CD4-positive, alpha-beta T cell treated with Interleukin-2 at 100 ng/mL for 4 hours (primary cell): ENCODE results near the gene RTF2.

Experiments
- DNase-seq: peaks from one replicate; pipeline ENCODE4 v3.0.0-alpha.2; 2020; ENCODE audit warnings: low spot score

Gene RTF2

DNA sequence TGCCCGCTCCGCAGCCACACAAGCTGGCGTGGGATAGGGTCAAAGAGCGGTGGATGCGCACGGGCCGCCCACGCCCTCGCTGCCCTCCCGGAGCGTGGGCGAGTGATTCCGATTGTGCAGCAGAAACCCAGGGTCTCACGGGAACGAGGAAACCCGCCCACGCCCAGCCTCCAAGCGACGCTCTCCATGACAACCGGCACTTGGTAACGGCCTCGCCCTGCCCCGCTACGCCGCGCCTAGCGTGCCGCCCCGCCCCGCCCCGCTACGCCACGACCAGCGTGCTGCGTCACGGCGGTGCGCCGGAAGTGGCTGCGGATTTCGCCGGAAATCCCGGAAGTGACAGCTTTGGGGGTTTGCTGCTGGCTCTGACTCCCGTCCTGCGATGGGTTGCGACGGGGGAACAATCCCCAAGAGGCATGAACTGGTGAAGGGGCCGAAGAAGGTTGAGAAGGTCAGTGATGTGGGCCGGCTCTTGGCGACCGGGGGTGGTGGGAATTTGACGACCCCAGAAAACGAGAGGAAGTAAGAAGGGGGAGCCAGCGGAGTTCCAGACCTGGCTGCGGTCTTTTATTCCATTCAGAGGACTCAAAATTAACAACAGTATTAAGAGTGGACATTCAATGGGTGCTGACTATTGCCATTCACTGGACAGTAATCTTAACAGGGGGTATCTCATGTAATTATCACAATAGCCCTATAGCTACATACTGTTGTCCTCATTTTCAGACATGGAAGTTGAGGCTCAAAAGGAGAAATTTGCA, at the start of gene RTF2:
TSS of gene RTF2 (plus strand) at position 312 of the 761 bp plus-strand sequence. CDS start at position 383, 71 bp downstream.
- peak; percentile 95 for DNase-seq

- DNase-seq: no peak
Measured at GRCh38 chr20:56420028-56420427, 48.4 kb upstream of the RTF2 start.

DNA sequence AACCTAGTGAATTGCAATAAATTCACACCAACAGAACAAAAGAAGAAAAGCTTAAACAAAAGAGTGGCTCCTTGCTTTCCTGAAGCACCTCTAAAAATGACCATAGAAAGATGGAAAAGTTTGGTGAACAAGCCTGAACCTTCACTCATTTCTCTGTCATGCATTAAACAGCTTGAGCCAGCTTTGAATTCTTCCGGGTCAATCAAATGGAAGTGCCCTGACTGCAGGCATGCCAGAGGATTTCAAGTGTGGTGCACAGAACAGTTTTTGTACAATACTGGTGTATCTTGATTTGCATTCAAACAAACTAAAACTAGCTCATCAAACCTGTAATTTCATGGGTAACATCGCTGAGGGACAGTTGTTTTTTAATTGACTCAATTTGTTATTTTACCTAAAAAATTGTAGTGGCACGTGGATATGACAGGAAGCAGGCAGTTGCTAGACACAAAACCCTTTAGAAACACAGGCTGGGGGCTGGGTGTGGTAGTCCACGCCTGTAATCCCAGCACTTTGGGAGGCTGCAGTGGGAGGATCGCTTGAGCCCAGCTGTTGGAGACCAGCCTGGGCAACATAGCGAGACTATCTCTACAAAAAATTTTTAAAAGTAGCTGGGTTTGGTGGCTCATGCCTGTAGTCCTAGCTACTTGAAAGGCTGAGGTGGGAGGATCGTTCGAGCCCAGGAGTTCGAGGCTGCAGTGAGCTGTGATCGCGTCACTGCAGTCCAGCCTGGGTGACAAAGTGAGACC, 47.3 kb upstream of the RTF2 start:
- DNase-seq: no peak

DNA sequence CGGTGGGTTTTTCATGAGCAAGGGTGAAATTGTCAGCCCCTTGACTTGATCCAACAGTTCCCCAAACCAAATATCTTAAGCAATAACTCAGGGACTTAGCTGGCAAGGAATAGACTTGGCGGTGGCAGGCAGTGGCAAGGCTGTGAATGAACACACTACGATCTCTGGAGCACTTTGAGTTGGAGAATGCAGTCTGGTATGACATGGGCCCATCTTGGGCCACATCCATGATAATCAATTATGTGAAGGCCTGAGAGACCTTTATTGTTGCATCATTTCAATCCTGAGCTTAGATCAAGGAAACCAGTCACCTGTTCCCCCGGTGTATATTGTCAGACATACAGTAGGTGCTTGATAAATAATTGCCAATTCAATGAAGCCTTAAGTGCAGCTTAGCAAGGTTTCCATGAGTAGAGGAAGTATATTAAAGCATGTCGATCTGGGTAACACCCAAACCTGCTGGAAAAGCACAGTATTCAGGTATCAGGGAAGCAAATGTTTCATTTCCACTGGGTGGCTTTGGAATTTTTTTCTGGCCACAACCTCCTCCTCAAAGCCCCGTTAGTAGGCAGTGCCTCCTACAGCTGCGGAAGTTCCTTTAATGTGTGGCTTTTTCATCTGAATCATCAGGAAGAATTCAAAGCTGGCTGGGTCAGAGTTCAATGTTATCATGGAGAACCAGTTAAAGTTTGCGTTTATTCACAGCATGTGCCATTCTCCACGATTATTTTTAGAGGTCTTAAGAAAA, 46.2 kb upstream of the RTF2 start:
- DNase-seq: peak; percentile 32

DNA sequence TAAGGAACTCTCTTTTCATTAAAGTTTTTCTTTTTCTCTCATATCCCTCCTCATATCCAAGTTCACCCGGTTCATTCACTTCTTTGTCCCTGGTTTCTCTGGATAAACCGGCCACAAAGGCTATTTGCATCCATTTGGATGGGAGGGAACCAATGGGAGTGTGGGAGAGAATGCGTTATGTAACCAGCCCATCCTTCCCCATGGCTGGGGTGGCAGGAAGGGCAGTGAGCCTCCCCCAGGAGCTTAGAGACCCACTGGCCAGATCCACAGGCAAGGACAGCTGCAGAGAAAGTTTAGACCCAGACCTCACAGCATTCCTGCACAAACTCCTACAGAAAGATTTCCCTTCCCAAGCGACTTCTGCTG, 45.6 kb upstream of the RTF2 start:
- no peak for DNase-seq

DNA sequence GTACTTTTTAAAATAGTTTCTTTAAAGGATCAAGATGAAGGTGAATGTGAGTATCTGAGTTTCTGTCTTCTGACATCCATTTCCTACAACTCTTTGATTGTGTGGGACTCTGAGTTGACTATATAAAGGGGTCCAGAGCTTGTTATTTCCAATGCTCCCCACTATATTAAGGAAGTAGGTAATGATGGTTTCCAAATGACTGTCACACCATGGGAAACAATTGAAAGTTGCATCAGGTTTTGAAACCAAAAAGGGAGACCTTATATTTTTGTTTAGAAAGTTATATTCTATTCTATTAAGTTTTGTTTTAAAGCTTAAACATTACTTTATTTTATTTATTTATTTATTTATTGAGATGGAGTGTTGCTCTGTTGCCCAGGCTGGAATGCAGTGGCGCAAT, 45.2 kb upstream of the RTF2 start:
- no peak for DNase-seq

GRCh38 chr20:56423886-56424285, 44.5 kb upstream of the RTF2 start:
- DNase-seq: no peak

GRCh38 chr20:56424931-56425330, 43.5 kb upstream of the RTF2 start:
- DNase-seq: no peak

GRCh38 chr20:56426026-56426425, 42.4 kb upstream of the RTF2 start:
- DNase-seq: no peak

- no peak for DNase-seq
Measured at GRCh38 chr20:56426926-56427325, 41.5 kb upstream of the RTF2 start.

- no peak for DNase-seq
Measured at GRCh38 chr20:56427797-56428196, 40.6 kb upstream of the RTF2 start.

GRCh38 chr20:56428410-56428809, 40.0 kb upstream of the RTF2 start:
- DNase-seq: no peak

- DNase-seq: no peak
Measured at GRCh38 chr20:56428881-56429280, 39.5 kb upstream of the RTF2 start.

GRCh38 chr20:56429502-56429901, 38.9 kb upstream of the RTF2 start:
- no peak for DNase-seq

DNA sequence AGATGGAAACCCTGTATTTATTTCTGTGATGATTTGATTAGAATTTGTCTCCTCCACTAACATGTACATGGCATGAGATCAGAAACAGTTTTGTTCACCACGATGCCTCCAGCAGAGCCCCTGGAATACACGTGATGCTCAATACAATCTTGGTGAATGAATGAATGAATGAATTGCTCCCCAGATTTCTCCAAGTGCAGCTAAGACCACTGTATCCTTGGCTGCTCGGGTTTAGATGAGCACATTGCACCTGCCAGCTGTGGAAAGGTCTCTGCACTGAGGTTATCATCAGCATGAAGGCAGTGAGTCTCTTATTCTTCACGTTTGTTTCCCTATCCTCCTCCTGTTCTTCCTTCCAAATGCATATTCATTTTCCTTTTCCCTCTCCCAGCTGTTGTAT, 38.5 kb upstream of the RTF2 start:
- no peak for DNase-seq

GRCh38 chr20:56430461-56430860, 38.0 kb upstream of the RTF2 start:
- no peak for DNase-seq

DNA sequence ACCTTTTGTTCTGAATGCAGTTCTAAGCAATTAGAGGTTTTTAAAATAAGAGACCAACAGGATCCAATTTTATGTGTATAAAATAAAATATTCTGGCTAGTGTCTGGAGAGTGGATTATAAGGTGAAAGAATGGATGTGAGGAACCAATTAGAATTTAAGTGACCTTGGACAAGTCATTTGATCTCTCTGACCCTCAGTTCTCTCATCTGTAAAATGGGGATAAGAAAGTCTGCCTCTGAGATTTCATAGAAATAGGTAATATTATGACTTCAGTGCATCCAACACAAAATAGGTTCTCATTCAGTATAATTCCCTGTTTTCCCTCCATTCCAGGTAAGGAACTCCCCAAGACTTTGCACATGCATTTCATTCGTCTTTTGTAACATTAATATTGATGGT, 37.5 kb upstream of the RTF2 start:
- DNase-seq: no peak

GRCh38 chr20:56431471-56431870, 37.0 kb upstream of the RTF2 start:
- no peak for DNase-seq

GRCh38 chr20:56433221-56433879, 35.1 kb upstream of the RTF2 start:
- DNase-seq: no peak

GRCh38 chr20:56433880-56434255, 34.6 kb upstream of the RTF2 start:
- DNase-seq: peak; percentile 40

DNA sequence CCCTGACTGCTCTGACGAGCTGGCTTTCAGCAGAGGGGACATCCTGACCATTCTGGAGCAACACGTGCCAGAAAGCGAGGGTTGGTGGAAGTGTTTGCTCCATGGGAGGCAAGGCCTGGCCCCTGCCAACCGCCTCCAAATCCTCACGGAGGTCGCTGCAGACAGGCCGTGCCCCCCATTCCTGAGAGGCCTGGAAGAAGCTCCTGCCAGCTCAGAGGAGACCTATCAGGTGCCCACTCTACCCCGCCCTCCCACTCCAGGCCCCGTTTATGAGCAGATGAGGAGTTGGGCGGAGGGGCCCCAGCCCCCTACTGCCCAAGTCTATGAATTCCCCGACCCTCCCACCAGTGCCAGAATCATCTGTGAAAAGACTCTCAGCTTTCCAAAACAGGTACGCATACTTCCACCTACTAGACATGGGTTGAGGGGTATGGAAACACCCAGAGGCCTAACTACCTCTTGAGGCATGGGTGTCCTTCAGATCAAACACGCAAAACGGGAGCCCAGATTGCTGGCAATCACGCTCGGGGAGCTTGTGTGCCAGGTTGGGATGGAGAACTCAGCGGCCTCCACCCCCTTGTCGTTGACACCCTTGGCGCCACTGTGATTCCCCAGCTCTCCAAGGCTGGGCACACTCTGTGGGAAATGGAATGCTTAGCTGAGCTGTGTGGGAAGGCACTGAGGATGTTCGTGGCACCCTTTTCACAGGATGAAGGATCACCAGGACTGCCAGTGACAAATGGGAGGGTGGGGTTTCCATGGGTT, 31.0 kb upstream of the RTF2 start:
- DNase-seq: no peak

DNA sequence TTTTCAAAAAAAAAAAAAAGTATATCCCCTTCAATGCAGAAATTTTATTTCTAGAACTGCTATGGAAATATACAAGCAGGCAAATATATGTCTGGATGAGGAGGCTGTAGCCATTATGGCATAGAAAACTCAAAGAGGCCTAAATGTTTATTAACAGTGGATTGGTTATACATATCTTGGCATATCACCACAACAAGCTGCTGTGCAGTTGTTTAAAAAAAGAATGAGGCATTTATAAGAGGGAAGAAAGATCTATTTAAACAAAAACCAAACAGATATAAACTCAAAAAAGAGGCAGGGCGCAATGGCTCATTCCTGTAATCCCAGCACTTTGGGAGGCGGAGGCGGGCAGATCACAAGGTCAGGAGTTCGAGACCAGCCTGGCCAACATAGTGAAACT, 30.1 kb upstream of the RTF2 start:
- DNase-seq: no peak
